IMR-90 (cell line): ENCODE data around the gene C1QC. TPM values are rescaled to one million over a fixed set of nuclear protein-coding genes. Genes with fewer than 3 reads are reported as not detected.

ENCODE experiments used
- ATAC-seq: fragments of 200-7000 bp; cut with Tn5 transposase; 2 replicates; pipeline ENCODE4 v1.9.1; 2020; ENCODE audit warnings: low read depth, mild to moderate bottlenecking, moderate library complexity
- BruUV-seq: library from RNA; stranded (reverse); fragments of 400-500 nt; replicated peaks from 2 replicates; lab custom pipeline; 2021; lab: Mats Ljungman, UMichigan
- CTCF ChIA-PET: fragments of 300-600 bp; formaldehyde crosslinking; extraction: SDS; loops from one replicate; lab custom pipeline; 2021; ENCODE audit warnings: antibody characterized with exemption; lab: Yijun Ruan, JAX
- POLR2A ChIA-PET: fragments of 300-600 bp; sonication (Branson Sonifier 250); formaldehyde crosslinking; loops from one replicate; lab custom pipeline; 2022; ENCODE audit warnings: antibody characterized with exemption; ENCODE audit not compliant: unreplicated experiment; lab: Charles Lee
- DNase-seq: peaks from one replicate; pipeline ENCODE4 v3.0.0; 2013
- H2AFZ ChIP-seq: replicated peaks from 2 replicates; pipeline ENCODE3; 2013; ENCODE audit warnings: low read length, mild to moderate bottlenecking; ENCODE audit not compliant: poor library complexity
- H2AK5ac ChIP-seq: 2 replicates; pipeline ENCODE4 v1.6.1; 2013; ENCODE audit warnings: low read depth, low read length, inconsistent platforms
- H2AK9ac ChIP-seq: replicated peaks from 2 replicates; pipeline ENCODE3; 2013; ENCODE audit warnings: mild to moderate bottlenecking, low read depth, low read length, moderate library complexity; ENCODE audit not compliant: poor library complexity
- H2BK120ac ChIP-seq: 2 replicates; pipeline ENCODE4 v1.6.1; 2013; ENCODE audit warnings: low read depth, low read length, inconsistent platforms
- H2BK15ac ChIP-seq: 3 replicates; pipeline ENCODE4 v1.6.1; 2013; ENCODE audit warnings: low read depth, low read length, inconsistent platforms
- H2BK20ac ChIP-seq: 2 replicates; pipeline ENCODE4 v1.6.1; 2013; ENCODE audit warnings: low read depth, mild to moderate bottlenecking, inconsistent platforms, low read length, moderate library complexity
- H2BK5ac ChIP-seq: 2 replicates; pipeline ENCODE4 v1.6.1; 2013; ENCODE audit warnings: mild to moderate bottlenecking, low read depth, low read length, inconsistent platforms; ENCODE audit not compliant: poor library complexity, severe bottlenecking
- H3K14ac ChIP-seq: replicated peaks from 2 replicates; pipeline ENCODE4 v1.6.1; 2013; ENCODE audit warnings: low read depth, low read length, inconsistent platforms
- H3K18ac ChIP-seq: 2 replicates; pipeline ENCODE4 v1.6.1; 2013; ENCODE audit warnings: low read depth, low read length, control low read depth
- H3K23ac ChIP-seq: 2 replicates; pipeline ENCODE4 v1.6.1; 2013; ENCODE audit warnings: low read depth, low read length, inconsistent platforms
- H3K27ac ChIP-seq: 2 replicates; pipeline ENCODE4 v1.5.1; 2013; ENCODE audit warnings: mild to moderate bottlenecking, control low read depth, low read length; ENCODE audit not compliant: insufficient read depth
- H3K27me3 ChIP-seq: 2 replicates; pipeline ENCODE4 v1.6.1; 2013; ENCODE audit warnings: low read length; ENCODE audit not compliant: control insufficient read depth, insufficient read depth
- H3K36me3 ChIP-seq: 2 replicates; pipeline ENCODE4 v1.6.1; 2013; ENCODE audit warnings: low read length, mixed read lengths; ENCODE audit not compliant: control insufficient read depth, insufficient read depth
- H3K4ac ChIP-seq: 2 replicates; pipeline ENCODE4 v1.6.1; 2013; ENCODE audit warnings: low read depth, low read length, inconsistent platforms
- H3K4me1 ChIP-seq: 2 replicates; pipeline ENCODE4 v1.6.1; 2013; ENCODE audit warnings: low read length, mixed read lengths; ENCODE audit not compliant: control insufficient read depth, insufficient read depth
- H3K4me2 ChIP-seq: 2 replicates; pipeline ENCODE4 v1.6.1; 2013; ENCODE audit warnings: low read depth, mild to moderate bottlenecking, control low read depth, low read length, moderate library complexity
- H3K4me3 ChIP-seq: 2 replicates; pipeline ENCODE4 v1.5.1; 2013; ENCODE audit warnings: low read depth, mild to moderate bottlenecking, control low read depth, low read length, moderate library complexity; ENCODE audit not compliant: insufficient read depth
- H3K56ac ChIP-seq: 2 replicates; pipeline ENCODE4 v1.6.1; 2013; ENCODE audit warnings: low read length, inconsistent platforms; ENCODE audit not compliant: insufficient read depth; ENCODE audit errors: extremely low read depth
- H3K79me1 ChIP-seq, 2 experiments: 2 replicates each; pipeline ENCODE4 v1.6.1; 2013; ENCODE audit warnings: low read length in 2 of 2, inconsistent platforms in 1 of 2, low read depth in 1 of 2
- H3K9ac ChIP-seq: 2 replicates; pipeline ENCODE4 v1.6.1; 2013; ENCODE audit warnings: low read depth, low read length, control low read depth
- H3K9me1 ChIP-seq: 2 replicates; pipeline ENCODE4 v1.6.1; 2013; ENCODE audit warnings: low read length, inconsistent platforms; ENCODE audit not compliant: insufficient read depth
- H3K9me3 ChIP-seq: 2 replicates; pipeline ENCODE4 v1.6.1; 2013; ENCODE audit warnings: low read length; ENCODE audit not compliant: control insufficient read depth, insufficient read depth
- H4K20me1 ChIP-seq: 2 replicates; pipeline ENCODE4 v1.6.1; 2013; ENCODE audit warnings: low read length, inconsistent platforms; ENCODE audit not compliant: insufficient read depth
- H4K5ac ChIP-seq: 2 replicates; pipeline ENCODE4 v1.6.1; 2013; ENCODE audit warnings: mild to moderate bottlenecking, low read depth, low read length, control low read depth
- H4K8ac ChIP-seq, 2 experiments: 2 replicates each; pipeline ENCODE4 v1.6.1; 2013; ENCODE audit warnings: low read depth in 2 of 2, low read length in 2 of 2, control low read depth in 1 of 2, inconsistent platforms in 1 of 2
- H4K91ac ChIP-seq: 2 replicates; pipeline ENCODE4 v1.6.1; 2013; ENCODE audit warnings: low read depth, low read length, inconsistent platforms; ENCODE audit not compliant: insufficient read depth
- CHD1 ChIP-seq: IDR thresholded peaks from 2 replicates; pipeline ENCODE4 v1.6.1; 2012; ENCODE audit warnings: low read depth, low read length, improper control_type of control experiment
- CTCF ChIP-seq: conservative IDR thresholded peaks from 2 replicates; pipeline ENCODE4 v1.5.1; 2012; ENCODE audit warnings: mild to moderate bottlenecking, low read depth, low read length, improper control_type of control experiment
- RCOR1 ChIP-seq: IDR thresholded peaks from 2 replicates; pipeline ENCODE4 v1.6.1; 2012; ENCODE audit warnings: mild to moderate bottlenecking, low read length, improper control_type of control experiment; ENCODE audit not compliant: insufficient replicate concordance
- RFX5 ChIP-seq: IDR thresholded peaks from 2 replicates; pipeline ENCODE4 v1.8.0; 2012; ENCODE audit warnings: low read depth, mild to moderate bottlenecking, low read length, moderate library complexity
- WGBS, 2 experiments: methylation state at CpG; one replicate each; pipeline versions ENCODE4 v1.1.5 to v1.1.7; 2013; ENCODE audit warnings: missing lambda C conversion rate in 2 of 2; ENCODE audit not compliant: insufficient read length in 1 of 2; ENCODE audit errors: extremely low coverage in 2 of 2; 5-methylcytosine and 5-hydroxymethylcytosine counted together
- dilution Hi-C: fragments of 300-500 bp; cut with HindIII; formaldehyde crosslinking; loops from one replicate; pipeline ENCODE4 v1.14.3; 2018; ENCODE audit warnings: low sequenced_read_pairs; ENCODE audit not compliant: unreplicated experiment
- in situ Hi-C: fragments of 300-500 bp; cut with MboI; formaldehyde crosslinking; loops from 3 replicates; pipeline ENCODE4 v1.14.3; 2019; ENCODE audit warnings: low sequenced_read_pairs, inconsistent platforms, mixed read lengths
- intact Hi-C: fragments of 100-400 bp; cut with micrococcal nuclease; formaldehyde crosslinking; loops from 2 replicates; pipeline ENCODE4 v1.10.0; 2022
- polyA plus RNA-seq, 3 experiments: library from polyadenylated mRNA; depleted of rRNA; stranded (reverse); fragments of >200 nt; gene quantifications; 2 replicates each; pipeline ENCODE4 v1.2.3, GENCODE V29; 2012; ENCODE audit warnings: low replicate concordance in 1 of 3
- total RNA-seq: library from RNA; depleted of rRNA; stranded (reverse); fragments of >200 nt; gene quantifications from 2 replicates; pipeline ENCODE4 v1.2.3, GENCODE V29; 2012

C1QC gene
- total and polyA plus RNA-seq, 2 of the 4 experiments (the other 2 are of a cell fraction), result not detected

DNA sequence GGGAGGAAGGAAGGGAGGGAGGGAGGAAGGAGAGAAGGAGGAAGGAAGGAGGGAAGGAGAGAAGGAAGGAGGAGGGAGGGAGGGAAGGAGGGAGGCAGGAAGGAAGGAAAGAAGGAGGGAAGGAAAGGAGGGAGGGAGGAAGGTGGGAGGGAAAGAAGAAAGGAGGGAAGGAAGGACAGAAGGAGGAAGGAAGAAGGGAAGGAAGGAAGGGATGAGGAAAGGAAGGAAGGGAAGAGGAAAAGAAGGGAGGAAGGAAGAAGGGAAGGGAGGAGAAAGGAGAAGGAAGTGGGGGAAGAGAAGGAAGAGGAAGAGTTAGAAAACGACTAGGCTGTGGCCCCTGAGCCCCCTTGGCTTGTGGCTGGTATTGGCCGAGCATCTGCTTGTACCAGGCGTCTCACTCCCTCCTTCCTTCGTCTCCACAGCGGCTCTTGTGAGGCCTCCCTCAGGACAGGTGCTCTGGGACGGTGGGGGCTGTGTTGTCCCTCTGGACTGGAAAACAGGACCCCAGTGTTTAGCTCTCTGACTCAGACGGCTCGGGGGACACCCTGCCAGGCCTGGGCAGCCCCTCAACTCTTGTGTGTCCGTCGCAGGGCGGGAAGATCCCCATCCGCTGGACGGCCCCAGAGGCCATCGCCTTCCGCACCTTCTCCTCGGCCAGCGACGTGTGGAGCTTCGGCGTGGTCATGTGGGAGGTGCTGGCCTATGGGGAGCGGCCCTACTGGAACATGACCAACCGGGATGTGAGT lies 43.2 kb upstream of the C1QC start:
- Histone ChIP-seq H4K5ac (no peak overlapping the region), H3K79me1 (no peaks in the 10 kb centered on the region), H2BK5ac (no peak overlapping the region), H4K91ac (no peak overlapping the region), H3K27ac (no peak overlapping the region), H4K8ac (no peak overlapping the region), H2AK5ac (no peak overlapping the region), H3K14ac (no peak overlapping the region), H3K18ac (no peak overlapping the region), H2BK20ac (no peak overlapping the region), H3K9me3 (no peaks in the 10 kb centered on the region), H3K23ac (no peak overlapping the region), H3K4me2 (no peak overlapping the region), H3K4ac (no peak overlapping the region), H3K4me3 (no peak overlapping the region), H3K9me1 (no peaks in the 10 kb centered on the region), H3K9ac (no peak overlapping the region), H3K27me3 (peaks cover 61% of the 10 kb centered on the region), H4K20me1 (0 out of 2 replicates have a peak, but pooled peaks cover 3% of the 10 kb centered on the region), H3K4me1 (no peaks in the 10 kb centered on the region), H3K36me3 (no peaks in the 10 kb centered on the region), H2AFZ (no peak overlapping the region), H2BK15ac (no peak overlapping the region), H3K56ac (no peak overlapping the region), H2BK120ac (no peak overlapping the region), H2AK9ac (no peak overlapping the region)
- dilution Hi-C loops, result no loop called here
- TF ChIP-seq CTCF (no peak), CHD1 (no peak), RFX5 (no peak), RCOR1 (no peak)
- in situ Hi-C loops, result no loop called here
- intact Hi-C loops, result no loop called here
- no peak for ATAC-seq
- WGBS, 2 experiments, result 48% methylated on average over 4 of the region's 22 CpGs; no CpG with 5 or more reads in 1 of the 2 experiments
- no peak for DNase-seq
- no TSS peak for BruUV-seq
- CTCF ChIA-PET, result no interaction called here
- POLR2A ChIA-PET, result interaction anchor here (0.6 kb wide), 1 partner anchor 20 kb away, joined by 5 read pairs; no protein-coding TSS in a partner anchor
